ENCODE measurements around the gene P2RY6. TPM values are rescaled to one million over a fixed set of nuclear protein-coding genes. Genes with fewer than 3 reads are reported as not detected.
A peak's percentile ranks its signal among the peaks of the same experiment; 100 is the strongest.

Gene P2RY6
- total RNA-seq, 1 experiment from 2014 or later = 9.9 TPM

- DNase-seq (ENCODE audit: low read depth) = peak; percentile 67
These were observed 34.5 kb upstream of the P2RY6 start for GRCh38 chr11:73237471-73238290.

- DNase-seq (ENCODE audit: low read depth) = no peak
These were observed 33.0 kb upstream of the P2RY6 start for GRCh38 chr11:73239111-73239521.

- DNase-seq (ENCODE audit: low read depth) = peak; percentile 10
These were observed 32.5 kb upstream of the P2RY6 start for GRCh38 chr11:73239571-73240189.

- DNase-seq (ENCODE audit: low read depth) = peak; percentile 46
These were observed 31.9 kb upstream of the P2RY6 start for GRCh38 chr11:73240190-73240781.

GRCh38 chr11:73241300-73241699 lies 30.8 kb upstream of the P2RY6 start:
- DNase-seq (ENCODE audit: low read depth) = no peak

GRCh38 chr11:73242251-73243092 lies 29.7 kb upstream of the P2RY6 start:
- peak; percentile 77 for DNase-seq (ENCODE audit: low read depth)

GRCh38 chr11:73243093-73243485 lies 29.0 kb upstream of the P2RY6 start:
- DNase-seq (ENCODE audit: low read depth) = no peak

GRCh38 chr11:73244589-73245240 lies 27.4 kb upstream of the P2RY6 start:
- no peak for DNase-seq (ENCODE audit: low read depth)

- peak; percentile 19 for DNase-seq (ENCODE audit: low read depth)
These were observed 26.7 kb upstream of the P2RY6 start for GRCh38 chr11:73245461-73245860.

- no peak for DNase-seq (ENCODE audit: low read depth)
These were observed 25.8 kb upstream of the P2RY6 start for GRCh38 chr11:73246303-73246702.

- DNase-seq (ENCODE audit: low read depth) = no peak
These were observed 23.5 kb upstream of the P2RY6 start for GRCh38 chr11:73248526-73249185.

GRCh38 chr11:73249304-73249703 lies 22.8 kb upstream of the P2RY6 start:
- no peak for DNase-seq (ENCODE audit: low read depth)

- no peak for DNase-seq (ENCODE audit: low read depth)
These were observed 22.0 kb upstream of the P2RY6 start for GRCh38 chr11:73249853-73250783.

GRCh38 chr11:73252577-73253191 lies 19.5 kb upstream of the P2RY6 start:
- DNase-seq (ENCODE audit: low read depth) = no peak

GRCh38 chr11:73257342-73258103 lies 14.6 kb upstream of the P2RY6 start:
- peak; percentile 97 for DNase-seq (ENCODE audit: low read depth)

GRCh38 chr11:73258104-73259035 lies 13.8 kb upstream of the P2RY6 start:
- no peak for DNase-seq (ENCODE audit: low read depth)

- DNase-seq (ENCODE audit: low read depth) = no peak
These were observed 12.6 kb upstream of the P2RY6 start for GRCh38 chr11:73259406-73260126.

Data from RPMI7951 (cell line).